OCI-LY3 (cell line): ENCODE data around the gene NSUN3.

ENCODE experiments used
- EZH2phosphoT487 ChIP-seq: fragments of 200-600 bp; shearing (Covaris generic); IDR thresholded peaks from 2 replicates; pipeline ENCODE4 v1.6.1; 2018; ENCODE audit warnings: antibody characterized with exemption, mixed run types, low read depth
- TF ChIP-seq, protein P1 (sequence below): fragments of 200-600, 300-600 bp; sonication (generic); IDR thresholded peaks from 2 replicates; pipeline ENCODE4 v1.5.1; 2014; ENCODE audit warnings: antibody characterized with exemption, low read length, low read depth

DNA sequence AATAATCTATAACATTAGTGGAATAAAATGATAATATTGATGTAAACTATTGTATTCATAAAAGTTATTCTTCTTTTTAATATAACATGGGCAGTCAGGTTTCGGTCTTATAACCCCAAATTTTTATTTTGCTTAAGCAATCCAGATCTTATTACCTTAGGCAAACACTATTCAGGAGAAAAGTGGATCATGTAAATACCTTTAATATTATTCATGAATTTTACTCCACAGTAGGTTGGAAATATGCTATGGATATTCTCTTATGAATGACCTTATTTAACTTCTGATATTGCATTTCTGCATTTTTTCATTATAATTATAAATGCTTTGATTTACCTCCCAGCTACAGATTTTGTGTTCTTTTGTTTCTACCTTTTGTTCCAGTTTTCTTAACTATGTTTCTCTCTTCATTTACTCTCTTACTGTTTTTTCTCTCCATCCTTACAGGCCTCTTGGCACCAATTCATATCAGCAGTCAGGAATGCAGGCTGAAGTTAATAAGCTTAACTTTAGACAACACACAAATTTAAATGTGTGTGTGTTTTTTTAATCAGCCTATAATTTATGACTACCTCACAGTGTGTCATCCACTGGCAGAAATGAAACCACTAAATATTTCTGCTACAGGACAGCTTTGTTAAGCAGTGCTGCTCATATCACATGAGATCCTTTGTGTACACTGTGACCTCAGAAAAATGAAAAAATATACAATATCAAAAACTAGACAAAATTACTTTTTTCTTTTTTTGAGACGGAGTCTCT lies 111.0 kb downstream of the NSUN3 start:
- no peak for TF ChIP-seq EZH2phosphoT487
- TF ChIP-seq, protein P1, sequence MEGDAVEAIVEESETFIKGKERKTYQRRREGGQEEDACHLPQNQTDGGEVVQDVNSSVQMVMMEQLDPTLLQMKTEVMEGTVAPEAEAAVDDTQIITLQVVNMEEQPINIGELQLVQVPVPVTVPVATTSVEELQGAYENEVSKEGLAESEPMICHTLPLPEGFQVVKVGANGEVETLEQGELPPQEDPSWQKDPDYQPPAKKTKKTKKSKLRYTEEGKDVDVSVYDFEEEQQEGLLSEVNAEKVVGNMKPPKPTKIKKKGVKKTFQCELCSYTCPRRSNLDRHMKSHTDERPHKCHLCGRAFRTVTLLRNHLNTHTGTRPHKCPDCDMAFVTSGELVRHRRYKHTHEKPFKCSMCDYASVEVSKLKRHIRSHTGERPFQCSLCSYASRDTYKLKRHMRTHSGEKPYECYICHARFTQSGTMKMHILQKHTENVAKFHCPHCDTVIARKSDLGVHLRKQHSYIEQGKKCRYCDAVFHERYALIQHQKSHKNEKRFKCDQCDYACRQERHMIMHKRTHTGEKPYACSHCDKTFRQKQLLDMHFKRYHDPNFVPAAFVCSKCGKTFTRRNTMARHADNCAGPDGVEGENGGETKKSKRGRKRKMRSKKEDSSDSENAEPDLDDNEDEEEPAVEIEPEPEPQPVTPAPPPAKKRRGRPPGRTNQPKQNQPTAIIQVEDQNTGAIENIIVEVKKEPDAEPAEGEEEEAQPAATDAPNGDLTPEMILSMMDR: no peak
